ENCODE measurements around the gene IFT27.

Gene IFT27

DNA sequence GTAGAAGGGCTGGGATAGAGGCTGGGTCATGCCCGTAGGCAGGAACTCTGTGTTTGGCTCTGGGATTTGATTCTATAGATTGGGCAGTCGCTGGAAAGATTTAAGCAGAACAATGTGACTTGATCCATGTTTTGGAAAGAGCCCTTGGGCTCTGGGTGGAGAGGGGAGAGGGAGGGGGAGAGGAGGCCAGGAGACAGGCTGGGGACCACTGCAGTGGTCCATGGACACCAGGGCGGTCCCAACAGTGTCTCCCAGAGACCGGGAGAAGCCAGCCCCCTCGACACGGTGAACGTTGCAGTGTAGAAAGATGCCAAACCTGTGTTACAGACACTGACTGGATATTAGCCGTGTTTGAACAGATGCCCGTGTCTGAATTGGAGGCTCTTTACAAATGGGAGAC, 21.5 kb upstream of the IFT27 start:
- no peak for DNase-seq (ENCODE audit: low read depth in 2 of 2)

DNA sequence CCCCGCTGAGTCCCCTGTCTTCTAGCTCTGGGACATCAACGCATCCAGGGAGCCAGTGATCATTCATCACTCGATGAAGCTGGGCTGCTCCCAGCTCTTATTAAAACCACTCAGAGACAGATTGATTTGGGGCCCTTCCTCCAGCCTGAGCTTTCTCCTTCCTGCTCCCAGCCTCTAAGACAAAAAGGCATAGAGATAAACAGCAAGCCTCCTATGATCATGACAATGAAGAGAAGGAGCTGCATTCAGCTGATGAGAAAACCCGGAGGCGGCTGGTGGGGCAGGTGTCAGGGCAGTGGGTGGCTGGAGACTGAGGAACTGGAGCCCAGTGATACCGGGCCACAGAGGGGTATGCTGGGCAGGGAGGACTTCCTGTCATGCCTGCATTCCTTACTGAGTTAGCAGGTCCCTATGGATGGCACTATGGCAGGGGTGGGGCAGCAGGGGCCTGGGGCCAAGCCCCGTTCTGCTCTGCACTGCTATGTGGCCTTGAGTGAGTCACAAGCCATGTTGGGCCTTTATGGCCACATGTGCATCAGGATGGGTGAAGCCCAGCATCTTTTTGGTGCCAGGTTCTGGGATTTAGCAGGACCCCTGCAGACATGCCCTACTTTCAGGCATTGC, 20.7 kb upstream of the IFT27 start:
- DNase-seq (ENCODE audit: low read depth in 2 of 2), result no peak

DNA sequence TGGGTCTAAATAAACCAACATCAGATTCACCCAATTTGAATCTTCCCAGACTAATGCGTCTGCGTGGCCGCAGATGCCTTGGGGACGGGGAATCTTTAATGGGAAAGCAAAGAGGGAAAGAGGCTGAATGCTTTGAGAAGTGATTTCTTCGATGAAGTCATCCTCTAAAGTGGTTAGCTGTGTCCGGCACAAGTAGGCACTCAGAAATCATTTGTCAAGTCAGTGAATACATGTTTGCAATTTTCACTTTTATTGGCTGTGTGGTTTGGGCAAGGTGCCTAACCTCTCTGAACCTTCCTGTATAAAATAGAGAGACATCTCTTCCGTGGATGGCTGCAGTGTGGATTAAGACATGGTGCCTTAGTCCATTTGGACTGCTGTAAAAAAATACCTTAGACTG, 19.7 kb upstream of the IFT27 start:
- DNase-seq (ENCODE audit: low read depth in 2 of 2), result no peak

DNA sequence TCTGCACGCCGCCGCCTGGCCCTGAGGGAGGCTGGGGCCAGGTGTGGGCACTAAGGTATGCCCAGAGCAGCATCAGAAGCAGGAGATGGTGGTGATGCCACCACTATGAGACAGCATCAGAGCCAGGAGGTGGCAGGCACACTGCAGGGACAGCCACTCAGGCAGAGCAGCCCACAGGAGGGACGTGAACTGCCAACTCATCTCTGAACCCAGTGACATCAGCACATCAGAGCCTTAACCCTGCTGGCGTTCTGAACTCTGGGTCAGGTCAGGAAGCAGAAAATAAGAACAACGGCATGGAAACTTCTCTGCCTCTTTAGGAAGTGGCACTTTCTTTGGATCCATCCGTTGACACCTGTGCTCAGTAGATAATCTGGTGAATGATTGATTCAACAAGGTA, 14.7 kb upstream of the IFT27 start:
- DNase-seq (ENCODE audit: low read depth in 2 of 2), result no peak

DNA sequence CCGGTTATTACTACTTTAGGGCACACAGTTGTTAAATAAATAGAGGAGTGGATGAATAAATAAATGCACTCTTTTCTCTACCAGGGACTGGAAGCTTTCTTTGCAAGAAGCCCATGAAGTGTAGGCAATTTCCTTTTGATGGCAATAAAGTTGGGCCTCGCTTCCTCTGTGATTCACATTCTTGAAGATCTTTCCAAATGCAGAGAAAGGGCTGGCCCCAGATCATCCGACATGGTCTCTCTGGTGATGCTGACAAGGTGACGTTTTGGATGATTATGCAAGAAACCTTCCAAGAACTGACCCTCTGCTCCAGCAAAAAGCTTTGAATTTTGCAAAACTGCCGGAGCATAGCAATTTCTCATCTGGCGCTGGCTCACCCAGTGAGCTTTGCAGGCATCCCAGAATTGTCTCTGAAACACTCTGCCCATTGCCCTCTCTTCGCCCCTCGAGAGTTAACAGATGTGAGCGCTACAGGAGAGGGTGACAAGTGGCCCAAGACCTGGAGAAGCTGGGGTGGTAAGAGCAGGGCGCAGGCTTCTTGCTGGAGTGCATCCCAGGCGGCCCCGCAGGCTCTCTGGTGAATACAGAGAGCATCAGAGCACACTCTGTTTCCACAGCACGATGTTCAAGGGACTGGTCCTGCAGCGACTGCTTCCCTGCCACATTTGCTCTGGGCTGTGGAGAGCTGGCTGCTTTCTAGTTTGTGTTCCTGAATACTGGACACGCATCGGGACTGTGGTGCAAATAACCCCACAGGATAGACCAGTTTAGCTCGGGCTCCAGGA, 11.5 kb upstream of the IFT27 start:
- DNase-seq (ENCODE audit: low read depth in 2 of 2), result no peak

DNA sequence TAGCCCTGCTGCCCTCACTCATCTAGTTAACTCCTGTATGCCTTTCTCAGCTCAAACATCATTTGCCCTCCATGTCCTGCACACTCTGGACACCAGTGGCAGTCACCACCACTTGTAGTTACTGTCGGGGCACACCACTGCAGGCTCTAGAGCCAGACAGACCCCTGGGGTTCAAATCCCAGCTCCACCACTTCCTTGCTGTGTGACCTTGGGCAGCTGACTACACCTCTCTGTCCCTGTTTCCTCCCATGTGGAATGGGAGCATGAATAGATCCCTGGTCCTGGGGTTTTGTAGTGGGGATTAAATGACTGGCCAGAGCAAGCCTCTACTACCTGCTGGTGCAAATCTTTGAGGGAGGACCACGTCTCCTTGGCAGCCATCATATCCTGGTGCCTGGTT, 7.8 kb upstream of the IFT27 start:
- DNase-seq (ENCODE audit: low read depth in 2 of 2), result no peak

DNA sequence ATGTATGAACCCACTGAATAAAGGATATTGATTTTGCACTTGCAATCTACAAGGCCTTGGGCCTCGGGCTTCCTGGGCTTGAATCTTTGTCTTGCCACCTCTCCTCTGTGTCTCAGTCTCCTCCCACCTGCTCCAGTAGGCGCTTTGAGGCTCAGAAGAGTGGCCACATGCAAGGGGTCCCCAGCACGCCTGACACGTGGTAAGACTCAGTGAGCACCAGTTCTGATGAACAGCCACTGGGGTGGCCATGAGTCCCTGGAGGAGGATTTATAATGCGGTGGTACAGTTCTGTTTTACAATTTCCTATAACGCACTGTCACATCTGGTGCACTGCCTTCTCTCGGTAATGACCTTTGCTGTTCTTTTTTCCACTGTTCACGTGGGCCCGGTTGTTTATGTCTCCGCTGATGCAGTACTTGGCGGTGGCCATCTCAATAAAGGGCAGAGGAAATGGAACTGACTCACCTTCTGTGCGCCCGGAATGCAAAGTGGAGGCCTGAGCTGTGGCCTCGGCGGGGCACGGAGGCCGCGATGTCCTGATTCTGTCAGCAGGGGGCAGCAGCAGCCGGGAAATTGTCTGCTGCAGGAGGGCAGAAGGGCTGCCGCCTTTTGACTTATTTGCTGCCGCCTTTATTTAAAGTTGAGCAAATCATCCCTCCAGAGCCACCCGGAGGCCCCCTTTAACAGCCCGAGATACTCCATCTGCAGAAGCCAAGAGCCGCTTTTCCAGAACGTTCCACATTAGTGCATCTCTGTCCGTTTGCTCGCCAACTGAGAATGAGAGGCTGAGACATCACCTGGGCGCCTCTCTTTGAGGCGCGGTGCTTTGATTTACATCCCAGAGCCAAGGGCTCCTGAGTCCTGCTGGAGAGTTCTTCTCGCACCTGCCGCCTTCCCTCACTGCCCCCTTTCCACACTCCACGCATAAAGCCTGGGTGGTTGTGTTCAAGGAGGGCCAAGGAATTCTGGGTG, 6.0 kb upstream of the IFT27 start:
- peak; percentile 76 to 83 for DNase-seq (ENCODE audit: low read depth in 2 of 2)

DNA sequence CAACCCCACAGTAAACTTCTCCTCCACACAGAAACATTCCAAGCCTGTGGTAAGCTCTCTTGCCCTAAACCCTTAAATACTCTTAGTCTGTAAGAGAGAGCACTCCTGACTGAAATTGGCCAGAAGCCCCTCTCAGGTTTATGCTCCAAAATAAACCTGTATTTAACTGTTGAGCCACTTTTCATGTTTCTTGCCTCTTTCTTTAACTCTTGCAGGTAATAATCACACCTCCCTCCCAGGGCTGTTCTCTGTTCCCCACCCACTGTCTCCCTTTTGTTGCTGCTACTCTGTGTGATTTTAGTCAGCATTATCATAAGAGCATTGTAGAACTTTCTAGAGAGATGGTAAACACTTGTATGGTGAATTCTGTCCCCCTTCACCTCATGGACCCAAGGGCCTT, 2.1 kb upstream of the IFT27 start:
- no peak for DNase-seq (ENCODE audit: low read depth in 2 of 2)

DNA sequence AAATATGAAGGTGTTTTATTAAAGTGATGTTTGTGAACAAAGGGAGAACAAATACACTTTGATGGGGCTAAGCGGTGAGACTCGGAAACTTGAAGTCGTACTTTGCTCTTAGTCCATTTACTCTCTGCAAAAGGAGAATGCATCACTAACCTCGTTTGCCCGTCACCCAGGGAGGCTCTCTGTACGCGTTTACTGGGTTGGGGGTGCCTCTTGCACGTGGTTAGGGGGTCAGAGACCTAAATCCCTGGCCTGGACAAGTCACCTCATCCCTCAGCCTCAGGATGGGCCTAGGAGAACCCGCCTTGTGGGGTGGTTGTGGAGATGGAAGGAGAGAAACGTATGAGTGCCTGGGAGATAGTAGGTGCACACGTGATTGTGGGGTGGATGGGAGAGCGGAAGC, 803 bp upstream of the IFT27 start:
- no peak for DNase-seq (ENCODE audit: low read depth in 2 of 2)

DNA sequence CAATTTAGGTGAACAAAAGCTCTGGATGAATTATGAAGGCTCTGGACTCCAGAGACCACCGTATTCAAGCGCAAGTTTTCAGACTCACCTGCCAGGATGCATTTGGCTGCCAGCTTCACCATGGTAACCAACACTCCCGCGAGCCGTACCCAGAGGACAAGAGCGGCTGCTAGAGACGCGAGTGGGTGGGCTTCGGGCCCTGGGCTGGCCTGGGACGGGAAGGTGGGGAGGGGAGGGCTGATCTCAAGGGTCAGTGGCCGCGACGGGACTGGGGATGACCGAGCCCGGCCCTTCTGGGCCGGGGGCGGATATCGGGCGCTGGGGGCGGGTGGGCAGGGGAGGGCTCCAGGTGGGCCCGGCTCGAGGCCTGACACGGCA, 344 bp downstream of the IFT27 start:
- DNase-seq (ENCODE audit: low read depth in 2 of 2), result peak in 1 of 2 donors; percentile 6

DNA sequence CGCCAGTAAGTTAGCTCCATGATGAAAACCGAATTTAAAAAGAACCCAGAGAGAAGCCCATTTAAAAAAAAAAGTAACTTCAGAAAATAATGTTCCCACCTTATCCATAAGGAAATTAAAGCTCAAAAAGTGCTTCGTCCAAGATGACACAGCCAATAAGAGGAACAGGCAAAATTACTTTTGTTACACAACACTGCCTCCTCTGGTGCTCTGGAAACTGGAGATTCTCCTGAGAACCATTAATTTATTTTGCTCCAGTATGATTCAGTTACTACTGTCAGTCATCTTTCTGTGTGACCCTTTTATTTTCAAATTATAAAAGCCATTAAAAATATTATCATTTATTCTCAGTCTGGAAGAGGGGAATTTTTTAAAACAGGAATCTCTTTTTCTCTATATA, 2.0 kb downstream of the IFT27 start:
- DNase-seq (ENCODE audit: low read depth in 2 of 2), result no peak

DNA sequence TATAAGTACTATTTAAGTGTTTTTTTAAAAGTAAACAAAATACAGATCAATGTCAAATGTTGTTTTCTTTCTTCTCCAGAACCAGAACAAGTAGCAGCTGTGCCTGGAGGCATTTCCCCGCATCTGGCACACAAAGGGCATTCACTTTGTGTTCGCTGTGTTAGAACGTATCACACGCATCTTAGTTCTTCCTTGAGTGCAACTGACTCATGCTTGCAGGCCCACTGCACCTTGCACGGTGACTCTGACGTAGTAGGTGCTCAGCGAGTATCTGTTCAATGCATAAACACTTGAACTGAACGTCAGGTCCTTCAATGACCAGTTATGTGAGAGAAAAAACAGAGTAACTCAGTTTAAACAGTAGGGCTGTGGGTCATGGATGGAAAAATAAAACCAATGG, 3.5 kb downstream of the IFT27 start:
- DNase-seq (ENCODE audit: low read depth in 2 of 2), result no peak

DNA sequence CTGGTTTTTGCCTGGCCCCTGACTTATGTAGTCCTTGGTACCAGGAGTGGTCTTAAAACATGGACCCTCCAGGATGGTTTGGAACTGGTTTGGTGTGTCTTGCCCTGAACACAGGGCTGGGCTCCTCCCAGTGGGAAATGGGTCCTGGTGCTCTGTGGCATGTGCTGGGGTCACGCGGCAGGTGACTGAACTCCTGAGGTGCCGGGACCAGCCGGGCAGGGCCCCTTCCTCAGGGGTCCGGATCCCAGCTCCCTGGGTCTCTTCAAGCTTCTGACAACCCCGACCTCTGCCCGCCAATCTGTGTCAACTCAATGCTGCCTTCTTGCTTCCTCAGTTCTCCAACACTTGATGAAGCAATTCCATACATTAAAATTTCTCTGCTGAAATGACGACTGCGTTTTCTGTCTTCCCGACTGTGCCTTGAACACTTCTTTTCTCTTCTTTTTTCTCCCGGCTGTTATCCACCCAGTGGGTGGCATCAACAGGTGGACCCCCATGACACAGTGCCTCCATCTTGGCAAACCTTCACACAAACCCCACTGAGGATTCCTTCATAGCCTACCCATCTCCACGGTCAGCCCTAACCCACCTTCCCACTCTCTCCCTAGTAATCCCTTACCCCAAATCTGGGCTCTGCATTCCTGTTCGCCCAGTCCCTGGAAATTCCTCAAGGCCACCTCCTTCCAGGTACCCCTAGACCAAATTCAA, 4.4 kb downstream of the IFT27 start:
- DNase-seq (ENCODE audit: low read depth in 2 of 2), result no peak

DNA sequence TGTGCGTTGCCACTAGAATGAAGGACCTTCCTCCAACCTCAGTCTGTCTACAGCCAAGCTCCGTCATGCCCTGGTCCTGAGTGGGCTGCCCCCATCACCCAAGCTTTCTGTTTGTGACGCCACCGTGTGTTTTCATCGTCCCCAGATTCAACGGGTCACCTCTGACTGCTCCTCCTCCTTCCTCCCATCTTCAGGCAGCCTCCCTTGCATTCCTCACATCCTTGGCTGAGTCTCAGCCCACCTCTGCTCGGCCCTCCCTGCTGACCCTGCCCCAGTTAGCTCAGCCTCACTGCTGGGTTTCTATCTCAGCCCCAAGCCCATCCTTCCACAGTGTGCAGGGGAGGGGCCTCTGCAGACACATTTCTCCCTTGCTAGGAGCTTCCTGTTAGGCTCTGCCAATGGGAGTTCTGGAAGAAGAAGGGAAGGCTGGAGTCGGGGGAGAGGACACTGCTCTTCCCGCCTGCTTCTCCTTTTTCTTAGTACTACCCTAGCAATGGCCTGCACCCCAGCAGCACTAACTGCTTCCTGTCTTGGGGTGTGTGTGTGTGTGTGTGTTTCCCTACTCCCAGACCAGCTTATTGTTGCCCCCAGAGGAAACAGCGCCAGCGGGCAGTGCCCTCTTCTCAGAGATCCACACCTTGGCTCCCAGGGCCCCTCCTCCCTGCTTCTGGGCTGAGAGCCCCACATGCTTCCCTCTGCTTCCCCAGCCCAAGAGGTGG, 5.2 kb downstream of the IFT27 start:
- DNase-seq (ENCODE audit: low read depth in 2 of 2), result no peak

DNA sequence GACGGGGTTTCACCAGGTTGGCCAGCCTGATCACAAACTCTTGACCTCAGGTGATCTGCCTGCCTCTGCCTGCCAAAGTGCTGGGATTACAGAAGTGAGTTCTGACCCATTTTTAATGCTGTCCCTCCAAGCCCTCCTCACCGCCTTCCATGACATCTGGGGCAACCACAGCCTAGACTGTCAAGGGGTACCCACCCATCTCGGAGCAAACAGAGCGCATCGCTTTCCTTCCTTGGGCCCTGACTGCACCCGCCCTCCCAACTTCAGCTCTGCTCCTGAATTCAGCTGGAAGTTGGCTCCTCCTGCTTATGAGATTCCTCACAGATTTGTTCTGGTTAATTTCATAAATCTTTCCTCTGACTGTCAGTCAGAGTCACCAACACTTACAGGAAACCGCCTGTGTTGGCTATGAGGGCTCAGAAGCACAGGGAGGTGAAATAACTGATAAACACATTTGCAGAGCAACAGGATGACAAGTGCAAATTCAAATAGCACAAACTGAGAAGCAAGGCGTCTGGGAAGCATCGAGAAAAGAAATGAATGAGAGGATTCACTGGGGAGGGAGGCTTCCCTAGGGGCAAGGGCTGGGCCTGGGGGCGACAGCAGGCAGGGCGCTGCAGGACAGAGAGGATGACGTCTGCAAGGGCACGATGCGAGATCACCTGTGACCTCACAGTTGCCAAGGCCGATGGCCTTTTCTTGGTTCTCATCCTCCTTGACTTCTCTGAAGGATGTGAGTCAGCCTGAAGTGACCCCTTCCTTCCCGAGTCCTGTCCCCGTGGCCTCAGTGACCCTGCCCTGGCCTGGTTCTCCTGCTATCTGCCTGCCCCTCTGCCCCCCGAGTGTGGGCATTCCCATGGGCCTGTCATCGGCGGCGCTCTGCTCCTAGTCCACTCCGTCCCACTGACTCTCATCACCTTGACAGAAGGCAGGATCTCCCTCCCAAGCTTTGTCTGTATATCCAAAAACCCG, 6.1 kb downstream of the IFT27 start:
- no peak for DNase-seq (ENCODE audit: low read depth in 2 of 2)

DNA sequence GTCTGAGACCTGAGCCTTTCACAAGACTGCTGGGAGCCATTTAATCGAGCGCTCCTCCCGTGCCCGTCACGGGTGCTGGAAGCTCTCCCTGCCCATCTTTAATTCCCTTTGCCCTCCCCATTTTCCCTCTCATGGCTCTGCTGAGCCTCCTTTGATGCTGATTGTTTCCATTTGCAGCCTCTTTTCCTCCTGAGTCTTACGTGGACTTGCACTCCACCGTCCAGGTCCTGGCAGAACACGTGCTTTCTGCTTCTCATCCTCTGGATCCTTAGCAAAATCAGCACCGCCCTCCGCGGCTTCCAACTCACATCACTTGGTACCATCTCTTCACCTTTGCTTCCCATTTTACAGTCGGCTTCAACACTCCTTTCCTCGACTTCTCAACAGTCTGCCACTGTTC, 7.3 kb downstream of the IFT27 start:
- no peak for DNase-seq (ENCODE audit: low read depth in 2 of 2)

DNA sequence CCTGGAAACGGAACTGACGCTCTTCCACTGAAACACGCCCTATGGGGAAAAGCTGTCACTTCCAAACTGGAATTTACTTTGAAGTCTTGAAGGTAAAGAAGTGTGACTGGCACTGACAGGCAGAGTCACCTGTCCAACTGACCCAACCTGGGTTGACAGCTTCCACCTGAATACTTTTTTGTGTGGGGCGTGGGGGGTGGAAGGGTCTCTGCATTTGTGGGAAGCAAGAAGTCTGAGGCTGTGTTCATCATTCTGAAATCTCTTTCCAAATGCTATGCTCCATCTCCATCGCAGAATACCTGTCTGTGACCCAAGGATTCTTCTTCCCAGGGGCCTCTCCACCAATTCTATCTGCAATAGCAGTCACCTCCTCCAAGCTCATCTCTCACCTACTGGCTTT, 7.8 kb downstream of the IFT27 start:
- DNase-seq (ENCODE audit: low read depth in 2 of 2), result no peak

DNA sequence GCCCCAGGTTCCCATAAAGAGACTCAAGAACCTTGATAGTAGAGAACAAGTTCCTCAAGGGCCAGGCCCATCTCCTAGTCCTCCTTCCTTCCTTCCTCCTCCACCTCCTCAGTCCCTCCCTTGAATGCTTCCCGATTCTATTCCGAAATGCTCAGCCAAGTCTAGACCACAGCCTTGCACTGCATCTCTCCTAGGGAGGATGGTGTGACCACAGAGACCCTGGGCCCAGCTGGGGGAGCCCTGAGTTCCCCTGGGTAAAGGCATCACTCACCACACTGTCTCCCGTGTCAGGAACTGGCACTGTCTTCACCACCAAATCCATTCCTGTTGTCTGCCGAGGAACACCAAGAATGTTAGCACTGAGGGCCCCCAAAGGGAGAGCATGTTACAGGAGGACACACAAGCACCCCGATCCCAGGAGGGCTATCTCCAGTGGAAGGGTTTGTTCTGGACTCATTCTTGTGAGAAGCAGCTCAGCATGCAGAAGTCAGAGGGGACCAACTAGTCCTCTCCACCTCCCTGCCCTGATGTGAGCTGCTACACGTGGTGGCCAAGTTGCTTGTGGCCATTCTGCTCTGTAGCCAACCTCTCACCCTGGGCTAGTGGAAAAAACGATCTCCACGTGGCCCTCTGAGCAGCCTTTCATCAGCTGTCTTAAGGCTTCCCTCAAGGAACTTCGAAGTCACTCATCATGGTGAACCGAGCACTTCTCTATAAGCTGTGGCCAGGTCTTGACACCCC, 8.7 kb downstream of the IFT27 start:
- no peak for DNase-seq (ENCODE audit: low read depth in 2 of 2)

DNA sequence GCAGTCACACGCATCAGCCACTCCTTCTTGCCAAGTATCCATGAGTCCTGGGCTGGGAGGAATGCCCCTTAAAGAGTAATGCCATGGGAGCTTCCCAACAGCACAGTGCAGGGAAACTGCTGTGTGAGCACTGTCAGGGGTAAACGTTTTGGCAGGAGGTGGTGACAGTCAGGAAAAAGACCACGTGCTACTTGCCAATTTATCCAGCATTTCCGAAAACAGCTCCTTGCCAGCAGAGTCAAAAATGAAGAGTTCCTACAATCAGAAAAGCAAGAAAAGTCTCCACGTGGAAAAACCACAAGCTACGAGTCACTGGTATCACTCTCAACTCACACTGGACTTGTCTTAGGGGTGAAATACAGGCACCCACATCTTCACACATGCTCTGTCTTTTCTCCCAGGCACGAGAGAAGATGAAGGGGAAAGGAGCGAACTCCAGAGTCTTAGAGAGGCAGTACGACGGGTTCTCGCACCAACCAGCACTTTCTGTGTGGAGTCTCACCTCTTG, 9.9 kb downstream of the IFT27 start:
- DNase-seq (ENCODE audit: low read depth in 2 of 2), result no peak
